Spleen (tissue), 11 donors: ENCODE results near the gene GSK3B. TPM values are rescaled to one million over a fixed set of nuclear protein-coding genes. Genes with fewer than 3 reads are reported as not detected.

Experiments used
- DNase-seq: peaks from one replicate; pipeline ENCODE4 v3.0.0-alpha.2; 2020
- H3K27ac ChIP-seq, 8 donors: fragments of 200-600 bp; sonication (generic) in 7 of 8; 1 replicate in 4 of 8; 2 replicates in 4 of 8; pipeline versions ENCODE4 v1.5.0 to v1.8.0; 2016 to 2021; ENCODE audit warnings: inconsistent platforms in 4 of 8, mild to moderate bottlenecking in 4 of 8, moderate library complexity in 1 of 8
- H3K27me3 ChIP-seq, 7 donors: fragments of 200-600 bp; sonication (generic) in 6 of 7; replicated peaks in 1 of 7; 1 replicate in 4 of 7; 2 replicates in 3 of 7; pipeline versions ENCODE4 v1.5.0 to v1.8.0; 2016 to 2021; ENCODE audit warnings: inconsistent platforms in 3 of 7, mild to moderate bottlenecking in 1 of 7
- H3K36me3 ChIP-seq, 6 donors: fragments of 200-600 bp; sonication (generic) in 5 of 6; 1 replicate in 4 of 6; 2 replicates in 2 of 6; pipeline versions ENCODE4 v1.5.0 to v1.8.0; 2016 to 2021; ENCODE audit warnings: inconsistent platforms in 2 of 6
- H3K4me1 ChIP-seq, 6 donors: fragments of 200-600 bp; sonication (generic) in 5 of 6; 1 replicate in 3 of 6; 2 replicates in 3 of 6; pipeline versions ENCODE4 v1.5.0 to v1.8.0; 2016 to 2021; ENCODE audit warnings: inconsistent platforms in 3 of 6
- H3K4me3 ChIP-seq, 8 donors: fragments of 200-600 bp; sonication (generic) in 7 of 8; 1 replicate in 4 of 8; 2 replicates in 4 of 8; pipeline versions ENCODE4 v1.5.0 to v1.8.0; 2016 to 2021; ENCODE audit warnings: inconsistent platforms in 4 of 8, mild to moderate bottlenecking in 4 of 8, moderate library complexity in 2 of 8
- H3K9me3 ChIP-seq, 8 donors: fragments of 200-600 bp; sonication (generic) in 7 of 8; 1 replicate in 4 of 8; 2 replicates in 4 of 8; pipeline versions ENCODE4 v1.5.0 to v1.8.0; 2016 to 2021; ENCODE audit warnings: inconsistent platforms in 4 of 8
- CTCF ChIP-seq, 11 experiments: fragments of 200-600 bp in 7 of 11; fragments of 450-650 bp in 4 of 11; sonication (generic) in 4 of 11; IDR thresholded peaks in 8 of 11; conservative IDR thresholded peaks in 3 of 11; 1 replicate in 7 of 11; 2 replicates in 4 of 11; pipeline versions ENCODE4 v1.4.0 to v1.8.0; 2016 to 2021; ENCODE audit warnings: antibody characterized with exemption in 11 of 11, inconsistent platforms in 4 of 11, mild to moderate bottlenecking in 1 of 11
- POLR2A ChIP-seq, 3 donors: fragments of 450-650 bp; IDR thresholded peaks; one replicate each; pipeline ENCODE4 v1.5.1; 2017; ENCODE audit warnings: antibody characterized with exemption in 3 of 3, mild to moderate bottlenecking in 1 of 3
- POLR2AphosphoS5 ChIP-seq, 3 donors: sonication (generic); formaldehyde crosslinking; IDR thresholded peaks; one replicate each; pipeline ENCODE4 v1.5.1; 2017; ENCODE audit warnings: antibody characterized with exemption in 3 of 3
- WGBS, 5 donors: extraction: QIAGEN DNeasy Blood & Tissue Kit in 3 of 5; methylation state at CpG; one replicate each; pipeline versions ENCODE4 v1.1.5 to v1.1.7; 2013 to 2018; 5-methylcytosine and 5-hydroxymethylcytosine counted together
- intact Hi-C: fragments of 100-400 bp; cut with DNase I; formaldehyde crosslinking; loops from one replicate; pipeline ENCODE4 v1.15.0; 2023; ENCODE audit warnings: low total_unique reads
- polyA plus RNA-seq, 3 donors: library from polyadenylated mRNA; stranded (reverse); fragments of 200-250 nt; gene quantifications; one replicate each; pipeline ENCODE4 v1.2.1, GENCODE V29; 2013
- total RNA-seq, 7 donors: library from RNA; depleted of rRNA in 3 of 7; stranded (reverse); fragments of >200 nt in 3 of 7; fragmentation: NEBNext Ultra II Directional in 4 of 7; extraction: Animal tissue kit (Norgen Biotek cat#: 25700) in 4 of 7; gene quantifications; one replicate each; pipeline versions ENCODE4 v1.1.0 to v1.2.1, GENCODE V29; 2016 to 2021
- donor health status: healthy with polysubstance abuse.
- donor health status: DM: no; HTN: no; CAD: no; lungs with moderate emphysema.
- donor health status: DM: no; HTN: no; CAD: no.
- donor health status: Bipolar disorder and iron deficiency.
- donor health status: healthy.
- donor health status: DM: no; HTN: no; CAD: no.
- donor health status: DM: yes; HTN: yes; CAD: no.

The GSK3B gene
- total and polyA plus RNA-seq, 10 donors: 4.7 to 62.2 (median 53.1) TPM

GRCh38 chr3:120049881-120050539 is 44.2 kb downstream of the GSK3B start:
- Histone ChIP-seq H3K4me3 (no peak overlapping the region), H3K27me3 (no peaks in the 10 kb centered on the region), H3K36me3 (no peaks in the 10 kb centered on the region), H3K27ac (no peak overlapping the region), H3K9me3 (peaks cover 6 to 26% (median 19%) of the 10 kb centered on the region in 8 donors), H3K4me1 (peaks cover 14 to 57% (median 45%) of the 10 kb centered on the region in 6 donors)
- TF ChIP-seq POLR2AphosphoS5 (IDR thresholded peaks at IDR 0.05) (no peak), CTCF (IDR thresholded peaks at IDR 0.05 in 8 of 11, conservative IDR thresholded peaks at IDR 0.05 in 3 of 11) (no peak), POLR2A (IDR thresholded peaks at IDR 0.05) (no peak)
- DNase-seq: no peak
- intact Hi-C loops: no loop called here
- 68 to 79% (median 70%) methylated on average over 4 of the region's 4 CpGs for WGBS, 5 donors

GRCh38 chr3:120049072-120049471 is 45.2 kb downstream of the GSK3B start:
- 39 to 85% (median 58%) methylated on average over 2 of the region's 2 CpGs for WGBS, 5 donors

GRCh38 chr3:120048355-120049041 is 45.7 kb downstream of the GSK3B start:
- Histone ChIP-seq H3K4me1 (peaks cover 14 to 56% (median 45%) of the 10 kb centered on the region in 6 donors), H3K27me3 (no peaks in the 10 kb centered on the region), H3K36me3 (peaks cover 0 to 8% (median 0%) of the 10 kb centered on the region in 6 donors), H3K4me3 (no peak overlapping the region), H3K27ac (no peak overlapping the region), H3K9me3 (peaks cover 8 to 41% (median 34%) of the 10 kb centered on the region in 8 donors)
- intact Hi-C loops: no loop called here
- no peak for TF ChIP-seq POLR2AphosphoS5 (IDR thresholded peaks at IDR 0.05)
- no peak for TF ChIP-seq POLR2A (IDR thresholded peaks at IDR 0.05)
- TF ChIP-seq CTCF (IDR thresholded peaks at IDR 0.05 in 8 of 11, conservative IDR thresholded peaks at IDR 0.05 in 3 of 11): no peak
- DNase-seq: no peak

More at GRCh38 chr3:120049072-120049471, 45.2 kb downstream of the GSK3B start:
- Histone ChIP-seq H3K9me3 (peaks cover 8 to 35% (median 28%) of the 10 kb centered on the region in 8 donors), H3K4me1 (peaks cover 14 to 57% (median 45%) of the 10 kb centered on the region in 6 donors), H3K36me3 (peaks cover 0 to 2% (median 0%) of the 10 kb centered on the region in 6 donors), H3K27ac (no peak overlapping the region), H3K4me3 (no peak overlapping the region), H3K27me3 (no peaks in the 10 kb centered on the region)
- no peak for DNase-seq
- TF ChIP-seq POLR2AphosphoS5 (IDR thresholded peaks at IDR 0.05) (no peak), CTCF (IDR thresholded peaks at IDR 0.05 in 8 of 11, conservative IDR thresholded peaks at IDR 0.05 in 3 of 11) (no peak), POLR2A (IDR thresholded peaks at IDR 0.05) (no peak)
- intact Hi-C loops: no loop called here

- peaks cover 0 to 9% (median 0%) of the 10 kb centered on the region in 6 donors for H3K36me3 ChIP-seq
- H3K27ac ChIP-seq: no peak overlapping the region
- DNase-seq: no peak
- H3K4me1 ChIP-seq: peaks cover 14 to 49% (median 41%) of the 10 kb centered on the region in 6 donors
- WGBS, 5 donors: 82 to 100% (median 93%) methylated on average over 1 of the region's 1 CpG
- no peak for TF ChIP-seq CTCF (IDR thresholded peaks at IDR 0.05 in 8 of 11, conservative IDR thresholded peaks at IDR 0.05 in 3 of 11)
- TF ChIP-seq POLR2A (IDR thresholded peaks at IDR 0.05): no peak
- TF ChIP-seq POLR2AphosphoS5 (IDR thresholded peaks at IDR 0.05): no peak
- no peaks in the 10 kb centered on the region for H3K27me3 ChIP-seq
- H3K4me3 ChIP-seq: no peak overlapping the region
- H3K9me3 ChIP-seq: peaks cover 8 to 49% (median 42%) of the 10 kb centered on the region in 8 donors
- intact Hi-C loops: no loop called here
Observed at GRCh38 chr3:120047686-120048085, 46.6 kb downstream of the GSK3B start.
